B cell (primary cell): ENCODE data around the gene LSMEM2. TPM values are rescaled to one million over a fixed set of nuclear protein-coding genes. Genes with fewer than 3 reads are reported as not detected.

Experiments used
- ATAC-seq: fragments of 200-7000 bp; cut with Tn5 transposase; one replicate; pipeline ENCODE4 v1.10.0; 2021; ENCODE audit warnings: low read depth, mild to moderate bottlenecking, moderate number of reproducible peaks, moderate library complexity
- CTCF ChIA-PET: fragments of 350-600 bp; sonication (Branson Sonifier 250); formaldehyde crosslinking; loops from one replicate; lab custom pipeline; 2021; ENCODE audit warnings: antibody characterized with exemption, inconsistent platforms; lab: Charles Lee
- POLR2A ChIA-PET: fragments of 350-600 bp; sonication (Branson Sonifier 250); formaldehyde crosslinking; loops from one replicate; lab custom pipeline; 2021; ENCODE audit warnings: antibody characterized with exemption; lab: Charles Lee
- DNase-seq: peaks from one replicate; pipeline ENCODE4 v3.0.0; 2013
- H2AFZ ChIP-seq: 2 replicates; pipeline ENCODE4 v1.6.1; 2012; ENCODE audit warnings: mild to moderate bottlenecking, low read depth, low read length; ENCODE audit not compliant: insufficient read depth, poor library complexity, severe bottlenecking
- H3K27ac ChIP-seq, 2 donors: 1 replicate in 1 of 2; 2 replicates in 1 of 2; pipeline ENCODE4 v1.5.1; 2012 to 2013; ENCODE audit warnings: low read length in 2 of 2, mild to moderate bottlenecking in 2 of 2, moderate library complexity in 1 of 2
- H3K27me3 ChIP-seq, 4 experiments: fragments of 200-600 bp in 1 of 4; sonication (generic) in 1 of 4; replicated peaks in 1 of 4; 1 replicate in 2 of 4; 2 replicates in 2 of 4; pipeline versions ENCODE4 v1.6.1 to v1.7.0; 2013 to 2016; ENCODE audit warnings: low read length in 3 of 4, mild to moderate bottlenecking in 2 of 4, mixed read lengths in 1 of 4, moderate library complexity in 1 of 4; ENCODE audit not compliant: insufficient read depth in 4 of 4, control insufficient read depth in 3 of 4; ENCODE audit errors: control extremely low read depth in 1 of 4
- H3K36me3 ChIP-seq, 2 experiments: replicated peaks in 1 of 2; 1 replicate in 1 of 2; 2 replicates in 1 of 2; pipeline versions ENCODE4 v1.6.1 to v1.7.1; 2013; ENCODE audit warnings: low read length in 1 of 2; ENCODE audit not compliant: insufficient read depth in 2 of 2, control insufficient read depth in 1 of 2; ENCODE audit errors: control extremely low read depth in 1 of 2, extremely low read depth in 1 of 2
- H3K4me1 ChIP-seq, 2 donors: fragments of 200-600 bp in 1 of 2; sonication (generic) in 1 of 2; 1 replicate in 1 of 2; 2 replicates in 1 of 2; pipeline versions ENCODE4 v1.5.1 to v1.6.1; 2013 to 2017; ENCODE audit warnings: low read length in 2 of 2; ENCODE audit not compliant: control insufficient read depth in 2 of 2, insufficient read depth in 2 of 2
- H3K4me2 ChIP-seq: replicated peaks from 2 replicates; pipeline ENCODE3; 2012; ENCODE audit warnings: mild to moderate bottlenecking, low read depth, low read length; ENCODE audit not compliant: poor library complexity, severe bottlenecking
- H3K4me3 ChIP-seq, 5 experiments: fragments of 200-600 bp in 1 of 5; sonication (generic) in 1 of 5; 1 replicate in 3 of 5; 2 replicates in 2 of 5; pipeline versions ENCODE4 v1.5.1 to v1.7.0; 2011 to 2016; ENCODE audit warnings: low read length in 4 of 5, mild to moderate bottlenecking in 4 of 5, low read depth in 2 of 5, control low read depth in 1 of 5, moderate library complexity in 1 of 5; ENCODE audit not compliant: insufficient read depth in 1 of 5; ENCODE audit errors: control extremely low read depth in 1 of 5, extremely low read depth in 1 of 5
- H3K79me2 ChIP-seq: fragments of 200-600 bp; sonication (generic); one replicate; pipeline ENCODE4 v1.6.0; 2016; ENCODE audit warnings: low read length; ENCODE audit not compliant: control insufficient read depth, insufficient read depth
- H3K9ac ChIP-seq: fragments of 200-600 bp; sonication (generic); 2 replicates; pipeline ENCODE4 v1.6.1; 2017; ENCODE audit warnings: mild to moderate bottlenecking, low read length, moderate library complexity
- H3K9me3 ChIP-seq, 3 donors: one replicate each; pipeline versions ENCODE4 v1.6.1 to v1.7.1; 2013; ENCODE audit warnings: low read length in 2 of 3; ENCODE audit not compliant: control insufficient read depth in 2 of 3, insufficient read depth in 1 of 3; ENCODE audit errors: control extremely low read depth in 1 of 3
- H4K20me1 ChIP-seq: 2 replicates; pipeline ENCODE4 v1.6.0; 2012; ENCODE audit warnings: mild to moderate bottlenecking, low read length; ENCODE audit not compliant: insufficient read depth, control insufficient read depth, poor library complexity, severe bottlenecking
- H3K27ac Mint-ChIP-seq: one replicate; pipeline ENCODE4 v1.8.0; 2021; ENCODE audit warnings: mixed read lengths
- H3K27me3 Mint-ChIP-seq: one replicate; pipeline ENCODE4 v1.8.0; 2021; ENCODE audit warnings: mixed read lengths
- H3K4me1 Mint-ChIP-seq: one replicate; pipeline ENCODE4 v1.8.0; 2021; ENCODE audit warnings: mixed read lengths
- H3K4me3 Mint-ChIP-seq: one replicate; pipeline ENCODE4 v1.8.0; 2021; ENCODE audit warnings: mixed read lengths
- H3K9me3 Mint-ChIP-seq: one replicate; pipeline ENCODE4 v1.8.0; 2022; ENCODE audit warnings: mixed read lengths; ENCODE audit not compliant: insufficient read depth
- EZH2 ChIP-seq: IDR thresholded peaks from 2 replicates; pipeline ENCODE4 v1.6.1; 2012; ENCODE audit warnings: borderline replicate concordance, low read depth, mild to moderate bottlenecking, moderate library complexity, low read length; ENCODE audit not compliant: insufficient read depth, poor library complexity, severe bottlenecking
- WGBS: methylation state at CpG from one replicate; pipeline ENCODE4 v1.1.5; 2013; ENCODE audit warnings: missing lambda C conversion rate; ENCODE audit not compliant: insufficient coverage; 5-methylcytosine and 5-hydroxymethylcytosine counted together
- intact Hi-C: fragments of 100-400 bp; cut with micrococcal nuclease; formaldehyde crosslinking; loops from one replicate; pipeline ENCODE4 v1.10.0; 2022
- polyA plus RNA-seq: library from polyadenylated mRNA; depleted of rRNA; stranded (reverse); fragments of >200 nt; gene quantifications from 2 replicates; pipeline ENCODE4 v1.2.3, GENCODE V29; 2012
- total RNA-seq, 2 donors: library from RNA; stranded (reverse); fragments of 120-200 nt in 1 of 2; gene quantifications; 1 replicate in 1 of 2; 2 replicates in 1 of 2; pipeline versions ENCODE4 v1.2.3 to v1.2.4, GENCODE V29; 2013 to 2022
- TF ChIP-seq, protein P1 (sequence below): fragments of 200-600 bp; IDR thresholded peaks from one replicate; pipeline ENCODE4 v1.8.0; 2022; ENCODE audit warnings: antibody characterized with exemption, mild to moderate bottlenecking

Gene LSMEM2
- total and polyA plus RNA-seq, 2 donors (not counting 1 experiment from before 2014, with no cell fraction given) = not detected

- H3K27ac ChIP-seq = peak within 1 kb of the TSS; percentile 66 to 90
- intact Hi-C loops = loop anchor here (1.0 kb wide), 5 partner anchors 9 to 101 kb away; partner anchors contain the start of genes CYB561D2, HYAL3, NAA80 and NPRL2
- no peaks in the 10 kb centered on the region for H3K9me3 ChIP-seq
- DNase-seq = peak; percentile 97
- WGBS = 2% methylated on average over 55 of the region's 55 CpGs
- H3K4me1 Mint-ChIP-seq = peaks cover 25% of the 10 kb centered on the region
- ChIA-PET CTCF (interaction anchor here (0.5 to 3.4 kb wide), 10 partner anchors 9 to 510 kb away, joined by 3 to 20 read pairs (median 4); partner anchors contain the start of genes CYB561D2, HYAL3, NAA80 and NPRL2), POLR2A (interaction anchor here (0.6 to 2.9 kb wide), 8 partner anchors 9 to 1666 kb away, joined by 3 to 27 read pairs (median 6); partner anchors contain the start of genes CYB561D2, HYAL3, IFRD2 and NAA80)
- H3K4me2 ChIP-seq = peak within 1 kb of the TSS; percentile 99
- peaks cover 35% of the 10 kb centered on the region for H4K20me1 ChIP-seq
- H3K9ac ChIP-seq = peak within 1 kb of the TSS; percentile 87
- peak within 1 kb of the TSS; percentile 95 for H3K4me3 Mint-ChIP-seq
- peak within 1 kb of the TSS; percentile 91 for H3K27ac Mint-ChIP-seq
- H3K36me3 ChIP-seq = peaks cover 0 to 55% of the 10 kb centered on the region in 2 experiments
- no peaks in the 10 kb centered on the region for H3K27me3 ChIP-seq
- H3K4me3 ChIP-seq = peak within 1 kb of the TSS; percentile 39 to 98 (median 87)
- H3K79me2 ChIP-seq = peaks cover 41% of the 10 kb centered on the region
- H3K4me1 ChIP-seq = peaks cover 14 to 24% of the 10 kb centered on the region in 2 donors
- no peaks in the 10 kb centered on the region for H3K27me3 Mint-ChIP-seq
- H3K9me3 Mint-ChIP-seq = no peaks in the 10 kb centered on the region
- TF ChIP-seq, protein P1, sequence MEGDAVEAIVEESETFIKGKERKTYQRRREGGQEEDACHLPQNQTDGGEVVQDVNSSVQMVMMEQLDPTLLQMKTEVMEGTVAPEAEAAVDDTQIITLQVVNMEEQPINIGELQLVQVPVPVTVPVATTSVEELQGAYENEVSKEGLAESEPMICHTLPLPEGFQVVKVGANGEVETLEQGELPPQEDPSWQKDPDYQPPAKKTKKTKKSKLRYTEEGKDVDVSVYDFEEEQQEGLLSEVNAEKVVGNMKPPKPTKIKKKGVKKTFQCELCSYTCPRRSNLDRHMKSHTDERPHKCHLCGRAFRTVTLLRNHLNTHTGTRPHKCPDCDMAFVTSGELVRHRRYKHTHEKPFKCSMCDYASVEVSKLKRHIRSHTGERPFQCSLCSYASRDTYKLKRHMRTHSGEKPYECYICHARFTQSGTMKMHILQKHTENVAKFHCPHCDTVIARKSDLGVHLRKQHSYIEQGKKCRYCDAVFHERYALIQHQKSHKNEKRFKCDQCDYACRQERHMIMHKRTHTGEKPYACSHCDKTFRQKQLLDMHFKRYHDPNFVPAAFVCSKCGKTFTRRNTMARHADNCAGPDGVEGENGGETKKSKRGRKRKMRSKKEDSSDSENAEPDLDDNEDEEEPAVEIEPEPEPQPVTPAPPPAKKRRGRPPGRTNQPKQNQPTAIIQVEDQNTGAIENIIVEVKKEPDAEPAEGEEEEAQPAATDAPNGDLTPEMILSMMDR = no peak
- TF ChIP-seq EZH2 = no peak
- peak; percentile 94 for ATAC-seq
- peak within 1 kb of the TSS; percentile 75 for H2AFZ ChIP-seq
Observed at GRCh38 chr3:50327943-50328691, 49.2 kb downstream of the LSMEM2 start, which contains the start of gene TUSC2. TSS of gene TUSC2 (minus strand) at chr3:50328223. CDS start at chr3:50328099, 124 bp downstream.
